HEK293T (cell line): ENCODE measurements around the gene SEMA3A.

ENCODE experiments used
- ARNT ChIP-seq: fragments of 450-650 bp; IDR thresholded peaks from 2 replicates; pipeline ENCODE4 v1.6.1; 2017; ENCODE audit warnings: mild to moderate bottlenecking
- BHLHE40 ChIP-seq: fragments of 450-650 bp; IDR thresholded peaks from 2 replicates; pipeline ENCODE4 v1.6.1; 2016; ENCODE audit warnings: mild to moderate bottlenecking, moderate library complexity, borderline replicate concordance
- ELF4 ChIP-seq: fragments of 450-650 bp; IDR thresholded peaks from 2 replicates; pipeline ENCODE4 v1.6.1; 2017; ENCODE audit warnings: antibody characterized with exemption
- FOXA1 ChIP-seq: fragments of 450-650 bp; IDR thresholded peaks from 2 replicates; pipeline ENCODE4 v1.6.1; 2016; ENCODE audit warnings: mild to moderate bottlenecking
- FOXK2 ChIP-seq: fragments of 450-650 bp; IDR thresholded peaks from 2 replicates; pipeline ENCODE4 v1.6.1; 2016; ENCODE audit warnings: mild to moderate bottlenecking
- FOXM1 ChIP-seq: fragments of 450-650 bp; IDR thresholded peaks from 2 replicates; pipeline ENCODE4 v1.6.1; 2017; ENCODE audit warnings: mild to moderate bottlenecking, borderline replicate concordance
- HDGF ChIP-seq: fragments of 450-650 bp; IDR thresholded peaks from 2 replicates; pipeline ENCODE4 v1.6.1; 2017; ENCODE audit warnings: antibody characterized with exemption, borderline replicate concordance
- L3MBTL2 ChIP-seq: fragments of 450-650 bp; conservative IDR thresholded peaks from 2 replicates; pipeline ENCODE4 v1.6.1; 2016; ENCODE audit warnings: mild to moderate bottlenecking
- LEF1 ChIP-seq: fragments of 450-650 bp; IDR thresholded peaks from 2 replicates; pipeline ENCODE4 v1.6.1; 2017; ENCODE audit warnings: mild to moderate bottlenecking, borderline replicate concordance
- SP1 ChIP-seq: fragments of 450-650 bp; IDR thresholded peaks from 2 replicates; pipeline ENCODE4 v1.6.1; 2017
- SUZ12 ChIP-seq: fragments of 450-650 bp; IDR thresholded peaks from 2 replicates; pipeline ENCODE4 v1.6.1; 2016; ENCODE audit warnings: mild to moderate bottlenecking
- TARDBP ChIP-seq: fragments of 450-650 bp; IDR thresholded peaks from 2 replicates; pipeline ENCODE4 v1.6.1; 2016
- ZNF384 ChIP-seq: fragments of 450-650 bp; IDR thresholded peaks from 2 replicates; pipeline ENCODE4 v1.6.1; 2016
- TF ChIP-seq, protein P1 (sequence below): fragments of 450-650 bp; IDR thresholded peaks from 2 replicates; pipeline ENCODE4 v1.6.1; 2016

DNA sequence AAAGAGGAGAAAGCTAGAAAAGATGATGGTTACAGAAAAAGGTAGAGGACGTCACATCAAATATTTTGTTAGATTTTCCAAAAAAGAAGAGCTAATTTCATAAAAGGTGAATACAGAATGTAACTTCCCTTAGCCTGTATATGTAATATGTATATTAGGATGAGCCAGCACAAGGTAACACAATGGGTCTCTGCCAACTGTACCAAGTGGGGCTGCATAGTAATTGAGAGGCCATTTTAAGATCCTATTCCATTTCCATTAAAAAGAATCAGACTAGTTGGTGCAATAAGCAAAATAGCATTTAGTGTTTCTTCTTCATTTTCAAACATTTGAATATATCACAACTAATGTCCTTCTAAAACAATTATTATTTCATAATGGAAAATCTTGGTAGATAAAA, 134.6 kb downstream of the SEMA3A start:
- no peak for TF ChIP-seq FOXM1
- TF ChIP-seq BHLHE40: no peak
- TF ChIP-seq LEF1: no peak
- no peak for TF ChIP-seq ZNF384
- TF ChIP-seq, protein P1, sequence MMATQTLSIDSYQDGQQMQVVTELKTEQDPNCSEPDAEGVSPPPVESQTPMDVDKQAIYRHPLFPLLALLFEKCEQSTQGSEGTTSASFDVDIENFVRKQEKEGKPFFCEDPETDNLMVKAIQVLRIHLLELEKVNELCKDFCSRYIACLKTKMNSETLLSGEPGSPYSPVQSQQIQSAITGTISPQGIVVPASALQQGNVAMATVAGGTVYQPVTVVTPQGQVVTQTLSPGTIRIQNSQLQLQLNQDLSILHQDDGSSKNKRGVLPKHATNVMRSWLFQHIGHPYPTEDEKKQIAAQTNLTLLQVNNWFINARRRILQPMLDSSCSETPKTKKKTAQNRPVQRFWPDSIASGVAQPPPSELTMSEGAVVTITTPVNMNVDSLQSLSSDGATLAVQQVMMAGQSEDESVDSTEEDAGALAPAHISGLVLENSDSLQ: no peak
- TF ChIP-seq HDGF: no peak
- TF ChIP-seq FOXK2: no peak
- no peak for TF ChIP-seq SP1
- TF ChIP-seq L3MBTL2: no peak
- TF ChIP-seq SUZ12: no peak
- no peak for TF ChIP-seq TARDBP
- TF ChIP-seq FOXA1: no peak
- no peak for TF ChIP-seq ELF4
- no peak for TF ChIP-seq ARNT
